Effector memory CD4-positive, alpha-beta T cell (primary cell): Measurements from ENCODE around the gene SMOC2.

Experiments
- DNase-seq, 3 donors: peaks; one replicate each; pipeline ENCODE4 v3.0.0-alpha.2; 2020
- H3K27ac ChIP-seq: 2 replicates; pipeline ENCODE4 v1.7.0; 2013; ENCODE audit warnings: mild to moderate bottlenecking, low read length, moderate library complexity; ENCODE audit not compliant: insufficient read depth, poor library complexity, severe bottlenecking
- H3K27me3 ChIP-seq: replicated peaks from 2 replicates; pipeline ENCODE4 v1.7.0; 2013; ENCODE audit warnings: mild to moderate bottlenecking, low read length; ENCODE audit not compliant: insufficient read depth, control insufficient read depth, poor library complexity, severe bottlenecking
- H3K36me3 ChIP-seq: 2 replicates; pipeline ENCODE4 v1.7.0; 2013; ENCODE audit warnings: mild to moderate bottlenecking, low read length, moderate library complexity; ENCODE audit not compliant: control insufficient read depth, insufficient read depth
- H3K4me1 ChIP-seq: 2 replicates; pipeline ENCODE4 v1.7.0; 2013; ENCODE audit warnings: low read length, mild to moderate bottlenecking; ENCODE audit not compliant: control insufficient read depth, insufficient read depth, poor library complexity, severe bottlenecking
- H3K4me3 ChIP-seq: 2 replicates; pipeline ENCODE4 v1.7.0; 2013; ENCODE audit warnings: low read length, low read depth, mild to moderate bottlenecking; ENCODE audit not compliant: insufficient read depth, poor library complexity, severe bottlenecking
- H3K9me3 ChIP-seq: 2 replicates; pipeline ENCODE4 v1.7.0; 2013; ENCODE audit warnings: mild to moderate bottlenecking, low read length, moderate library complexity; ENCODE audit not compliant: control insufficient read depth

Gene SMOC2

GRCh38 chr6:168612586-168612985 is 171.6 kb downstream of the SMOC2 start:
- no peak overlapping the region for H3K27ac ChIP-seq
- H3K36me3 ChIP-seq = no peaks in the 10 kb centered on the region
- H3K27me3 ChIP-seq = no peaks in the 10 kb centered on the region
- H3K4me1 ChIP-seq = no peaks in the 10 kb centered on the region
- no peaks in the 10 kb centered on the region for H3K9me3 ChIP-seq
- no peak overlapping the region for H3K4me3 ChIP-seq
- no peak for DNase-seq

- H3K36me3 ChIP-seq = no peaks in the 10 kb centered on the region
- no peak for DNase-seq
- no peaks in the 10 kb centered on the region for H3K27me3 ChIP-seq
- no peak overlapping the region for H3K27ac ChIP-seq
- H3K9me3 ChIP-seq = no peaks in the 10 kb centered on the region
- H3K4me1 ChIP-seq = peaks cover 4% of the 10 kb centered on the region
- no peak overlapping the region for H3K4me3 ChIP-seq
Measured at GRCh38 chr6:168615837-168616236, 174.9 kb downstream of the SMOC2 start.

- Histone ChIP-seq H3K27me3 (no peaks in the 10 kb centered on the region), H3K9me3 (no peaks in the 10 kb centered on the region), H3K27ac (no peak overlapping the region), H3K36me3 (no peaks in the 10 kb centered on the region), H3K4me3 (no peak overlapping the region), H3K4me1 (peaks cover 4% of the 10 kb centered on the region)
- DNase-seq = no peak
Measured at GRCh38 chr6:168616816-168617765, 176.1 kb downstream of the SMOC2 start.

- Histone ChIP-seq H3K4me3 (no peak overlapping the region), H3K36me3 (no peaks in the 10 kb centered on the region), H3K9me3 (no peaks in the 10 kb centered on the region), H3K4me1 (peaks cover 4% of the 10 kb centered on the region), H3K27me3 (no peaks in the 10 kb centered on the region), H3K27ac (no peak overlapping the region)
- no peak for DNase-seq
Measured at GRCh38 chr6:168618546-168619315, 177.7 kb downstream of the SMOC2 start.

GRCh38 chr6:168619560-168620314 is 178.8 kb downstream of the SMOC2 start:
- no peak for DNase-seq
- H3K9me3 ChIP-seq = no peaks in the 10 kb centered on the region
- H3K36me3 ChIP-seq = no peaks in the 10 kb centered on the region
- no peaks in the 10 kb centered on the region for H3K27me3 ChIP-seq
- peaks cover 4% of the 10 kb centered on the region for H3K4me1 ChIP-seq
- no peak overlapping the region for H3K4me3 ChIP-seq
- no peak overlapping the region for H3K27ac ChIP-seq

GRCh38 chr6:168620578-168620977 is 179.6 kb downstream of the SMOC2 start:
- Histone ChIP-seq H3K4me1 (peaks cover 4% of the 10 kb centered on the region), H3K4me3 (no peak overlapping the region), H3K36me3 (no peaks in the 10 kb centered on the region), H3K9me3 (no peaks in the 10 kb centered on the region), H3K27me3 (no peaks in the 10 kb centered on the region), H3K27ac (no peak overlapping the region)
- no peak for DNase-seq

- no peaks in the 10 kb centered on the region for H3K9me3 ChIP-seq
- H3K36me3 ChIP-seq = no peaks in the 10 kb centered on the region
- no peak overlapping the region for H3K4me3 ChIP-seq
- DNase-seq = no peak
- H3K27ac ChIP-seq = no peak overlapping the region
- peaks cover 4% of the 10 kb centered on the region for H3K4me1 ChIP-seq
- no peaks in the 10 kb centered on the region for H3K27me3 ChIP-seq
Measured at GRCh38 chr6:168623736-168624135, 182.8 kb downstream of the SMOC2 start.

- H3K4me1 ChIP-seq = peaks cover 1% of the 10 kb centered on the region
- no peak for DNase-seq
- H3K27me3 ChIP-seq = no peaks in the 10 kb centered on the region
- H3K36me3 ChIP-seq = no peaks in the 10 kb centered on the region
- no peak overlapping the region for H3K4me3 ChIP-seq
- no peaks in the 10 kb centered on the region for H3K9me3 ChIP-seq
- no peak overlapping the region for H3K27ac ChIP-seq
Measured at GRCh38 chr6:168624540-168624939, 183.6 kb downstream of the SMOC2 start.

GRCh38 chr6:168624948-168625347 is 184.0 kb downstream of the SMOC2 start:
- H3K9me3 ChIP-seq = no peaks in the 10 kb centered on the region
- no peak overlapping the region for H3K4me3 ChIP-seq
- no peaks in the 10 kb centered on the region for H3K27me3 ChIP-seq
- H3K27ac ChIP-seq = no peak overlapping the region
- no peak for DNase-seq
- no peaks in the 10 kb centered on the region for H3K36me3 ChIP-seq
- no peaks in the 10 kb centered on the region for H3K4me1 ChIP-seq
